ENCODE results near the gene PIGO.

DNA sequence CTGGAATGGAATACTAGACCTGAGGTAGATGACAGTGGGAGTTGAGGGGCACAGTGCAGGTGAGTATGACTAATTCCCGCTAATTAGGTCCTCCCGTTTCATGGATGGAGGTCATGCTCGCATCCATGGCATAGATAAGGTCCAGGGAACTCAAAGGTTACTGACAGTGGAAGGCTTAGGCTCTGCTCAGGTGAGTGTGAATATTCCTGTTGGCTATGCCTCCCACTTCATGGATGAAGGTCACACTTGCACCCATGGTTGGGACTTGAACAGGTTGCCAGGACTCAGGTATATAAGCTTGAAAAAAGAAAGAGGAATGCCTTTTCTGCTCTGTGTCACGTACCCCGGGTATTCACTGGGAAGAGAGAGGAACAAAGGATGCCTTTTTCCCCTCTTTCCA is 45.6 kb upstream of the PIGO start:
- TF ChIP-seq, protein P1, sequence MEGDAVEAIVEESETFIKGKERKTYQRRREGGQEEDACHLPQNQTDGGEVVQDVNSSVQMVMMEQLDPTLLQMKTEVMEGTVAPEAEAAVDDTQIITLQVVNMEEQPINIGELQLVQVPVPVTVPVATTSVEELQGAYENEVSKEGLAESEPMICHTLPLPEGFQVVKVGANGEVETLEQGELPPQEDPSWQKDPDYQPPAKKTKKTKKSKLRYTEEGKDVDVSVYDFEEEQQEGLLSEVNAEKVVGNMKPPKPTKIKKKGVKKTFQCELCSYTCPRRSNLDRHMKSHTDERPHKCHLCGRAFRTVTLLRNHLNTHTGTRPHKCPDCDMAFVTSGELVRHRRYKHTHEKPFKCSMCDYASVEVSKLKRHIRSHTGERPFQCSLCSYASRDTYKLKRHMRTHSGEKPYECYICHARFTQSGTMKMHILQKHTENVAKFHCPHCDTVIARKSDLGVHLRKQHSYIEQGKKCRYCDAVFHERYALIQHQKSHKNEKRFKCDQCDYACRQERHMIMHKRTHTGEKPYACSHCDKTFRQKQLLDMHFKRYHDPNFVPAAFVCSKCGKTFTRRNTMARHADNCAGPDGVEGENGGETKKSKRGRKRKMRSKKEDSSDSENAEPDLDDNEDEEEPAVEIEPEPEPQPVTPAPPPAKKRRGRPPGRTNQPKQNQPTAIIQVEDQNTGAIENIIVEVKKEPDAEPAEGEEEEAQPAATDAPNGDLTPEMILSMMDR (IDR thresholded peaks at IDR 0.05), result no peak
- TF ChIP-seq EP300 (IDR thresholded peaks at IDR 0.05) (no peak), POLR2A (IDR thresholded peaks at IDR 0.05) (no peak), POLR2AphosphoS5 (IDR thresholded peaks at IDR 0.05) (no peak)
